CD4-positive, alpha-beta memory T cell (primary cell): Measurements from ENCODE around the gene KLHL3. TPM values are rescaled to one million over a fixed set of nuclear protein-coding genes. Genes with fewer than 3 reads are reported as not detected.

Source experiments
- CTCF ChIA-PET: fragments of 350-600 bp; sonication (Branson Sonifier 250); formaldehyde crosslinking; loops from one replicate; lab custom pipeline; 2021; ENCODE audit warnings: inconsistent platforms; ENCODE audit not compliant: partially characterized antibody; lab: Charles Lee
- POLR2A ChIA-PET: fragments of 350-600 bp; sonication (Branson Sonifier 250); formaldehyde crosslinking; loops from one replicate; lab custom pipeline; 2021; ENCODE audit not compliant: partially characterized antibody; lab: Charles Lee
- DNase-seq, 5 donors: peaks; one replicate each; pipeline versions ENCODE4 v3.0.0 to v3.0.0-alpha.2; 2020 to 2022; ENCODE audit warnings: mixed read lengths in 1 of 5
- H3K27ac ChIP-seq: one replicate; pipeline ENCODE4 v1.7.0; 2013; ENCODE audit warnings: low read depth, low read length
- H3K27me3 ChIP-seq: 2 replicates; pipeline ENCODE4 v1.7.0; 2013; ENCODE audit warnings: mild to moderate bottlenecking, low read length, moderate library complexity; ENCODE audit not compliant: insufficient read depth
- H3K36me3 ChIP-seq: 2 replicates; pipeline ENCODE4 v1.7.0; 2013; ENCODE audit warnings: mild to moderate bottlenecking, low read length, moderate library complexity; ENCODE audit not compliant: insufficient read depth
- H3K4me1 ChIP-seq: 2 replicates; pipeline ENCODE4 v1.7.0; 2013; ENCODE audit warnings: mild to moderate bottlenecking, low read length, moderate library complexity; ENCODE audit not compliant: insufficient read depth
- H3K4me3 ChIP-seq, 2 donors: one replicate each; pipeline ENCODE4 v1.7.0; 2013; ENCODE audit warnings: low read length in 2 of 2, mild to moderate bottlenecking in 1 of 2
- H3K9me3 ChIP-seq, 2 donors: one replicate each; pipeline ENCODE4 v1.7.0; 2013; ENCODE audit warnings: low read length in 2 of 2, control low read depth in 1 of 2; ENCODE audit not compliant: control insufficient read depth in 1 of 2
- H3K27ac Mint-ChIP-seq, 7 donors: one replicate each; pipeline ENCODE4 v1.8.0; 2020 to 2021; ENCODE audit warnings: mixed read lengths in 7 of 7, mild to moderate bottlenecking in 6 of 7, inconsistent platforms in 3 of 7, moderate library complexity in 3 of 7
- H3K27me3 Mint-ChIP-seq, 2 donors: one replicate each; pipeline ENCODE4 v1.8.0; 2020 to 2021; ENCODE audit warnings: mixed read lengths in 2 of 2
- H3K36me3 Mint-ChIP-seq, 2 donors: one replicate each; pipeline ENCODE4 v1.8.0; 2020 to 2021; ENCODE audit warnings: mixed read lengths in 2 of 2, inconsistent platforms in 1 of 2, mild to moderate bottlenecking in 1 of 2
- H3K4me1 Mint-ChIP-seq, 4 donors: one replicate each; pipeline ENCODE4 v1.8.0; 2020 to 2021; ENCODE audit warnings: mixed read lengths in 4 of 4, mild to moderate bottlenecking in 1 of 4
- H3K4me3 Mint-ChIP-seq, 8 donors: one replicate each; pipeline ENCODE4 v1.8.0; 2020 to 2021; ENCODE audit warnings: mixed read lengths in 8 of 8, mild to moderate bottlenecking in 7 of 8, moderate library complexity in 6 of 8, inconsistent platforms in 3 of 8
- H3K9me3 Mint-ChIP-seq, 8 donors: one replicate each; pipeline ENCODE4 v1.8.0; 2020 to 2021; ENCODE audit warnings: mixed read lengths in 8 of 8, mild to moderate bottlenecking in 5 of 8, inconsistent platforms in 3 of 8, moderate library complexity in 1 of 8
- intact Hi-C: fragments of 100-400 bp; cut with micrococcal nuclease; formaldehyde crosslinking; loops from one replicate; pipeline ENCODE4 v1.15.1; 2023
- polyA plus RNA-seq, 2 donors: library from polyadenylated mRNA; unstranded; fragments of 300-500 nt; fragmentation: Illumina TruSeq; gene quantifications; one replicate each; pipeline ENCODE4 v1.2.3, GENCODE V29; 2021
- total RNA-seq, 2 experiments: library from RNA; stranded (reverse); gene quantifications; one replicate each; pipeline ENCODE4 v1.2.3, GENCODE V29; 2021

Gene KLHL3
- total and polyA plus RNA-seq, 4 experiments from 2014 or later: 2.2 to 25.9 (median 12.5) TPM

DNA sequence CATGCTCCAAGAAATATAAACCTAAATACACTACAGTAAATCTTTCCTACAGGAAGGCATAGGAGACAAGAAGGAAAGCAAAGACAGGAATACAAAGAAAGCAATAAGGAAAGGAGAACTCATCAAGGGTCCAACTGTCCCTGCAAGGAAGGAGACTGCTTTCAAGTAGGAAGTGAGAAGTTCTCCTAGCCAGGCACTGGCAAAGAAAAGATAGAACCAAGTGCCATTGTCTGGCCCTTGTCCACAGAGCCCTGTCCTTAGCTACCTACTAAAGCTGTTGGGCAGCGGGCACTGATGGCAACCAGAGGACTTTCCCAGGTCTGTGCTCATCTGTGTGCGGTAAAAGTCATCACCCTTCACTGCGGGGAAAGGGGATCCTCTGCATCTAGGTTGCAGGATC, 108.2 kb downstream of the KLHL3 start:
- Mint-ChIP-seq H3K4me1 (no peaks in the 10 kb centered on the region), H3K27ac (no peak overlapping the region), H3K27me3 (no peaks in the 10 kb centered on the region), H3K36me3 (peaks cover 14 to 34% of the 10 kb centered on the region in 2 donors), H3K4me3 (no peak overlapping the region), H3K9me3 (no peaks in the 10 kb centered on the region)
- Histone ChIP-seq H3K27me3 (no peaks in the 10 kb centered on the region), H3K9me3 (no peaks in the 10 kb centered on the region), H3K4me3 (no peak overlapping the region), H3K27ac (no peak overlapping the region), H3K4me1 (no peaks in the 10 kb centered on the region), H3K36me3 (no peaks in the 10 kb centered on the region)
- no peak for DNase-seq
- intact Hi-C loops: no loop called here
- CTCF ChIA-PET: interaction anchor here (1.5 to 9.7 kb wide), 4 partner anchors 28 to 439 kb away, joined by 4 to 84 read pairs (median 8); no protein-coding TSS in a partner anchor
- POLR2A ChIA-PET: no interaction called here

DNA sequence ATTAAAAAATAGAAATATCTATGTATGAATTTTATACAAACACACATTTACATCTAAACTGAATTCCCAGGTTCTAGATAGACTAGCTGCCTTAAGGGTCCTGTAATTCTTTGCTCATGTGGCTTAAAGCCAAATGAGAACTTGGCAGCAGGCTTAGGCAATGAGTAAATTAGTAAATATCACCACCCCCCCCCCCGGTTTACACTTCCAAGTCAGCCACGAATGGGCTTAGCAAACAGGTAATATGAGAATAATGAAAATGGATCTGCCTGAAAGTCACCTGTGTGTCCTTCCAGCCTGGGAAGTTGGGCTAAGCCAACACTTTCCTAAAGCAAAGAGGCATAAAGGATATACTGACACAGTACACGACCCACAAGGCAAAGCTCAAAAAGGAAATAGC, 108.6 kb downstream of the KLHL3 start:
- Histone ChIP-seq H3K27ac (no peak overlapping the region), H3K4me1 (no peaks in the 10 kb centered on the region), H3K27me3 (no peaks in the 10 kb centered on the region), H3K36me3 (no peaks in the 10 kb centered on the region), H3K4me3 (no peak overlapping the region), H3K9me3 (no peaks in the 10 kb centered on the region)
- Mint-ChIP-seq H3K36me3 (peaks cover 12 to 33% of the 10 kb centered on the region in 2 donors), H3K27ac (no peak overlapping the region), H3K4me1 (no peaks in the 10 kb centered on the region), H3K9me3 (no peaks in the 10 kb centered on the region), H3K4me3 (no peak overlapping the region), H3K27me3 (no peaks in the 10 kb centered on the region)
- intact Hi-C loops: no loop called here
- CTCF ChIA-PET: interaction anchor here (1.5 to 9.7 kb wide), 4 partner anchors 28 to 440 kb away, joined by 4 to 84 read pairs (median 8); no protein-coding TSS in a partner anchor
- DNase-seq: no peak
- POLR2A ChIA-PET: no interaction called here

DNA sequence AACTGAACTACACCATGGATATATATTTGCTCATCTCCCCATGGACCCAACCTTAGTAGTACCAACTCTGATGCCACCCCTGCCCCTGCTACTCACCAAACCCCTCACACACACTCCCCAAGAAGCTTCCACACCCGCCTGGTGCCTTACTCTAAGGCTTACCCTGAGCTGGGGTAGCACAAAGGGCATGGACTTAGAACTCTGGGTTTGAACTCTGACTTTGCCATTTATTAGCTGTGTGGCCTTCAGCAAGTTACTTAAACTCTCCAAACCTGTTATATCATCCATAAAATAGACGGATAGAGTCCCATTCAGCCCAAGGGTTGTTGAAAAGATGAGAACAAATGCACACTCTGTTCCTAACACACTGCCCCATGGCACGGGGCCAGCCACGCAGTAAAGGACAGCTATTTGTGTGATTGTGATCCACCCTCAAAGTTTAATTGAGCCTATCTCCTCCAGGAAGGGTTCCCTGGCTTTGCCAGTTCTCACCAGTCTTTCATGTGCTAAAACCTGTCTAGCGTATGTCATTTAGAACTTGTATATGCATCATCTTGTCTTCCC, 111.0 kb downstream of the KLHL3 start:
- H3K4me3 ChIP-seq: no peak overlapping the region
- Mint-ChIP-seq H3K27ac (no peak overlapping the region), H3K4me3 (no peak overlapping the region), H3K9me3 (no peaks in the 10 kb centered on the region), H3K4me1 (no peaks in the 10 kb centered on the region), H3K36me3 (peaks cover 27 to 43% of the 10 kb centered on the region in 2 donors), H3K27me3 (no peaks in the 10 kb centered on the region)
- no peak for DNase-seq
- H3K27ac ChIP-seq: no peak overlapping the region
- H3K4me1 ChIP-seq: no peaks in the 10 kb centered on the region
- no peaks in the 10 kb centered on the region for H3K27me3 ChIP-seq
- CTCF ChIA-PET: no interaction called here
- H3K36me3 ChIP-seq: peaks cover 13% of the 10 kb centered on the region
- no peaks in the 10 kb centered on the region for H3K9me3 ChIP-seq
- POLR2A ChIA-PET: no interaction called here
- intact Hi-C loops: no loop called here

DNA sequence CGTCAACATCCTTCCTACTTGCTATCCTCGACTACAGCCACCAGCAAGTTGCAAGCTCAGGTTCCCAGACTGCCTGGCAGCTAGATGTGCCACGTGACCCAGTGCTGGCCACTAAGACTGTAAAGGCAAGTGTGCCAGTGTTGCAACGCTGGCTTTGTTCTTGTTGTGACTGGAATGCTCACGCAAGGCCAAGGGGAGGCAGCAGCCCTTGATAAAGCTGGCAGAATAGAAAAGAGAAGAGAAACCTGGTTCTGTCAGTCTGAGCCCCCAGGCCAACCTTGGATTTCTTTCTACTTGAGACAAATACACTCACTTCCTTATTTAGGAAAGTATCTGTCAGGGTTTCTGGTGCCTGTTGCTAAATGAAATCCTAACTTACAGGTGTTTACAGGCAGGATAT, 113.0 kb downstream of the KLHL3 start:
- no peaks in the 10 kb centered on the region for H3K9me3 ChIP-seq
- H3K4me1 ChIP-seq: no peaks in the 10 kb centered on the region
- no peak for DNase-seq
- POLR2A ChIA-PET: no interaction called here
- no peak overlapping the region for H3K27ac ChIP-seq
- H3K27me3 ChIP-seq: no peaks in the 10 kb centered on the region
- H3K4me3 ChIP-seq: no peak overlapping the region
- intact Hi-C loops: no loop called here
- H3K36me3 ChIP-seq: peaks cover 13% of the 10 kb centered on the region
- H3K4me1 Mint-ChIP-seq: no peaks in the 10 kb centered on the region
- H3K27ac Mint-ChIP-seq: no peak overlapping the region
- H3K4me3 Mint-ChIP-seq: no peak overlapping the region
- peaks cover 36 to 42% of the 10 kb centered on the region in 2 donors for H3K36me3 Mint-ChIP-seq
- no peaks in the 10 kb centered on the region for H3K9me3 Mint-ChIP-seq
- CTCF ChIA-PET: interaction anchor here (1.4 kb wide), 1 partner anchor 120 kb away, joined by 7 read pairs; no protein-coding TSS in a partner anchor
- H3K27me3 Mint-ChIP-seq: no peaks in the 10 kb centered on the region

DNA sequence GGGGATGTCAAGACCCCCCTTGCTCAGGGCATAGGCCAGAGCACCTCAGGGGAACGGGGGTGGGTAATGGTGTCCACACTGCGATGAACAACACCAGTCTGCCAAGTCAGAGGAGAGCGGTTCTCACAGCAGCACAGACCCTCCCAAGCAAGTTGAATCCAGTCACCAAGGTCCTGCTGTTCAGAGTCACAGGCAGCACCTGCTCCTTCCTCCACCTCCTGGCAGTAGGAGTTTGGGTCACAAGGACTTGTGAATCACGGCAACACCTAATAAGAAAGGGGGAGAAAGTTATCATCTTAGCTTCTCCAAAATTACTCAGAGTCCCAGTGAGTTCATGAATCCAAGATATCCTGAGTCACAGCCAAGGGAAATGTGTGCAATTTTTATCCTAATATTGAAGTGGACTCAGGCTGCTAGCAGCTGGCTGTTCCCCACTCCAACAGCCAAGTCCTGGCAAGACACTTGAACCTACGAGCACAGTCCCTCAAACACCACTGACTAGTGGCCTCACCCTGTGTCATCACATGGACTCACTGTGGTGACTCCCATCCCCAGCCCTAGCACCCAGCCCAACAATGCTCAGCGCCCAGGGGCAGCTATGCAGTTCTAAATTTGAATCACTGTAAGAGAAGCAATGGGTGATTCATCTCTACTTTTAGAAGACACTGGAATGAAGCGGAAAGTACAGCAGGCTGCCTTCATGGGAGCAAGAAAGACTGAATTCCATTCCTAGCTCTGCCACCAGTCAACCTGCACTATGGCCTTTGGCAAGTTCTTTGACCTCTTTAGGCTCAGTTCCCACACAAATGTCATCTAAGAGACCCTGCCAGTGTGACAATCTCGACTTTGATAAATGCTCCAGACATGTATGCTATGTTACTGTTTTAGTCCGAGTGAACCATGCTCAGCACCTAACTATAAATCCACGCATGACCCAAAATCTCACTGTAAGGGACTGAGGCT, 113.7 kb downstream of the KLHL3 start:
- CTCF ChIA-PET: interaction anchor here (1.2 kb wide), 1 partner anchor 9 kb away, joined by 3 read pairs; no protein-coding TSS in a partner anchor
- no peak for DNase-seq
- Histone ChIP-seq H3K27me3 (no peaks in the 10 kb centered on the region), H3K9me3 (no peaks in the 10 kb centered on the region), H3K4me3 (no peak overlapping the region), H3K27ac (no peak overlapping the region), H3K4me1 (no peaks in the 10 kb centered on the region), H3K36me3 (peaks cover 13% of the 10 kb centered on the region)
- intact Hi-C loops: no loop called here
- Mint-ChIP-seq H3K36me3 (peaks cover 32 to 40% of the 10 kb centered on the region in 2 donors), H3K27me3 (no peaks in the 10 kb centered on the region), H3K4me1 (no peaks in the 10 kb centered on the region), H3K27ac (peak overlapping the region in 2 of 7 donors; percentile 12 to 84), H3K4me3 (no peak overlapping the region), H3K9me3 (no peaks in the 10 kb centered on the region)
- POLR2A ChIA-PET: no interaction called here

DNA sequence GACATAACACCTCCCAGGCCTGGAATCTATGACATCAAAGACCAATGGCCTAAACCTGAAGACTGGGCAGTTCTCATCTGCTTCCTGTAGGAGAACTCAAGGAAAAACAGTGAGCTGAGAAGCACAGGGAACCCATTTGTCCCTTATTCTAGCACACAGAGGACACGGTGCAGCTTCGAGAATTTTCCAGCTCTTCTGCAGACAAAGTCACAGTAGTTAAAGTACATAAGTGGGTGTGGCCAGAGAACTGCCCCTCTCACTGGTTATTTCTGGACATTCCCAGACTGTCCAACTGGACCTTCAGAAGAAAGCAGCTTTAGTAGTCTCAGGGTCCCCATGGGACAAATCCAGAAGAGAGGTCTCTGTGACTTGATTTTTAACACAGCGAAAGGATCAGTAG, 114.6 kb downstream of the KLHL3 start:
- H3K4me3 Mint-ChIP-seq: no peak overlapping the region
- no peak for DNase-seq
- Histone ChIP-seq H3K4me3 (no peak overlapping the region), H3K4me1 (no peaks in the 10 kb centered on the region), H3K27ac (no peak overlapping the region), H3K36me3 (peaks cover 13% of the 10 kb centered on the region), H3K9me3 (no peaks in the 10 kb centered on the region), H3K27me3 (no peaks in the 10 kb centered on the region)
- no peaks in the 10 kb centered on the region for H3K9me3 Mint-ChIP-seq
- POLR2A ChIA-PET: no interaction called here
- CTCF ChIA-PET: interaction anchor here (1.2 kb wide), 1 partner anchor 10 kb away, joined by 3 read pairs; no protein-coding TSS in a partner anchor
- no peak overlapping the region for H3K27ac Mint-ChIP-seq
- no peaks in the 10 kb centered on the region for H3K4me1 Mint-ChIP-seq
- no peaks in the 10 kb centered on the region for H3K27me3 Mint-ChIP-seq
- intact Hi-C loops: no loop called here
- H3K36me3 Mint-ChIP-seq: peaks cover 32 to 40% of the 10 kb centered on the region in 2 donors

GRCh38 chr5:137619191-137619870, 116.6 kb downstream of the KLHL3 start:
- Histone ChIP-seq H3K9me3 (no peaks in the 10 kb centered on the region), H3K4me3 (no peak overlapping the region), H3K36me3 (peaks cover 13% of the 10 kb centered on the region), H3K27ac (no peak overlapping the region), H3K27me3 (no peaks in the 10 kb centered on the region), H3K4me1 (no peaks in the 10 kb centered on the region)
- Mint-ChIP-seq H3K4me3 (no peak overlapping the region), H3K27me3 (no peaks in the 10 kb centered on the region), H3K27ac (peak overlapping the region in 1 of 7 donors; percentile 43), H3K36me3 (peaks cover 25 to 31% of the 10 kb centered on the region in 2 donors), H3K9me3 (no peaks in the 10 kb centered on the region), H3K4me1 (peaks cover 0 to under 1% (median 0%) of the 10 kb centered on the region in 4 donors)
- CTCF ChIA-PET: interaction anchor here (2.3 kb wide), 1 partner anchor 10 kb away, joined by 10 read pairs; no protein-coding TSS in a partner anchor
- POLR2A ChIA-PET: no interaction called here
- intact Hi-C loops: no loop called here
- DNase-seq: no peak
